Measurements from ENCODE around the gene SLC19A2. TPM values are rescaled to one million over a fixed set of nuclear protein-coding genes. Genes with fewer than 3 reads are reported as not detected.

The SLC19A2 gene
- total RNA-seq, 2 experiments from 2014 or later: 8.6 to 9.4 TPM

DNA sequence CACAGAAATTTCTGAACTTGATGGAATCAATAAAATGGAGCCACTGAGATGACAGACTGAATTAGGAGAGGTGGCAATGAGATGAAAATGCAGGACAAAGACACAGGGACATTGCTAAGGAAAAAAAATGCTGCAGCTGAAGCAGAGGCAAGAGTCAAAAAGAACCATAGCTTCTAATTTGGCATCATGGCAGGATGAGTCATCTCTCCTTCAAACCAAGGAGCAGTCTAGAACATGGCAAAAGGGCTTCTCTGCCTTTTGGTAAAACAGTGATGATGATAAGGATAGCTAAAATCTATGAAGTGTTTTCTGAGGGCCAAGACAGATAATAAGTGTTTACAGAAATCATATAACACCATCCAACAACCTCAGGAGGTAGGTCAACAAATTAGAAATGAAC lies 16.8 kb downstream of the SLC19A2 start:
- Mint-ChIP-seq H3K4me1 (ENCODE audit: low read depth) (peaks cover 5% of the 10 kb centered on the region), H3K4me3 (no peak overlapping the region), H3K27me3 (no peaks in the 10 kb centered on the region), H3K27ac (no peak overlapping the region), H3K36me3 (no peaks in the 10 kb centered on the region), H3K9me3 (no peaks in the 10 kb centered on the region)
- intact Hi-C loops (cut with micrococcal nuclease): no loop called here
- CTCF ChIA-PET: interaction anchor here (1.3 kb wide), 1 partner anchor 77 kb away, joined by 5 read pairs; no protein-coding TSS in a partner anchor
- POLR2A ChIA-PET: no interaction called here
- no peak for DNase-seq

DNA sequence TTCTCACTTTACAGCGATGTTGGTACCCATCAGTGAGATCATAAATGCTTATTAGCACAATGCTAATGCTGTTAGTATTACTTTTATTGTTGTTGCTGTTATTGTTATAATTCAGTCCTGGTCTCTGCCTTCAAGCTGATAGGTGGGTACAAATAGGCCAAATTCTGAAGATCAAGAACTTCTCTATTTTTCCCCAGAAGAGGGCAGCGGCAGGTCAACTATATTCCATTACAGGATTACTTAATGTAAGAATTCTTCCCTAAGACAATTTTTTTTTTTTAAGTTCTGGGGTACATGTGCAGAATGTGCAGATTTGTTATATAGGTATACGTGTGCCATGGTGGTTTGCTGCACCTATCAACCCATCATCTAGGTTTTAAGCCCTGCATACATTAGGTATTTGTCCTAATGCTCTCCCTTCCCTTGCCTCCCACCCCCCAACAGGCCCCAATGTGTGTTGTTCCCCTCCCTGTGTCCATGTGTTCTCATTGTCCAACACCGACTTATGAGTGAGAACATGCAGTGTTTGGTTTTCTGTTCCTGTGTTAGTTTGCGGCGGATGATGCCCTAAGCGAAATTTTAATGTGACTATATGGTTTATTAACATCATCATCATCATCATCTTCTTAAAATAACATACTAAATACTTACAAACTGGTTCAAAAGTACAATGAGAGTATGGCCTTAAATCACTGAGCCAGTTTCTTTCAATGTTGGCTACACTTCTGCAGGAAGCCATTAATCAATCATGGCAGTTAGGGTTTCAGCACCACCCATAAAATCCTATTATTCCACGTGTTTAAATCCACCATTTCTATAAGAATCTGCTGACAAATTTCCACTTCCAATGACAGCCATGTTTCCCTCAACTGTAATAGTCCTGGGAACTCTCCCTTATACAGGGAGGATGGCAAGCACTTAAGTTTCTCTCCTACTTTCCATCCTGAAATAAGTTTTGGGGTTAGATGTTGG lies 19.2 kb downstream of the SLC19A2 start:
- H3K4me3 Mint-ChIP-seq: no peak overlapping the region
- intact Hi-C loops (cut with micrococcal nuclease): loop anchor here (1.0 kb wide), 1 partner anchor 80 kb away; no protein-coding TSS in a partner anchor
- DNase-seq: no peak
- POLR2A ChIA-PET: no interaction called here
- CTCF ChIA-PET: interaction anchor here (0.6 to 3.7 kb wide), 9 partner anchors 17 to 1901 kb away, joined by 3 to 16 read pairs (median 4); no protein-coding TSS in a partner anchor
- no peaks in the 10 kb centered on the region for H3K36me3 Mint-ChIP-seq
- H3K4me1 Mint-ChIP-seq (ENCODE audit: low read depth): peaks cover 2% of the 10 kb centered on the region
- no peaks in the 10 kb centered on the region for H3K9me3 Mint-ChIP-seq
- H3K27me3 Mint-ChIP-seq: no peaks in the 10 kb centered on the region
- H3K27ac Mint-ChIP-seq: no peak overlapping the region

DNA sequence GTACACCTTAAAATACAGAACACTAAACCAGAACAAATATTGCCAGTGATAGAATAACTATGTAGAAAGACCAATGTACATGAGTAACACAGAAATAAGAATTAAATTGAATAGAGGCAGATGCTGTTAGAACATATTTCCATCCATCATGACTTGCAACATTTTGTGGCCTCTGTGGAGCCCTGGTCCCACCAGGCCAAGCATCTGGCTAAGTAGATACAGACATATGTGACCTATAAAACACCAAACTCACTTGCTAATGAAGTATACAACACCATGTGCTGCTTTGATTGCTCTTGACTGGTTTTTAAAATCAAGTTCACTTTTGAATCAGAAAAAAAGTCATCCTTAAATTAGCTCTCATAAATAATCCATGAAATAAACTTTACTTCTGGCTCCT lies 20.5 kb downstream of the SLC19A2 start:
- DNase-seq: no peak
- H3K27me3 Mint-ChIP-seq: peaks cover 10% of the 10 kb centered on the region
- CTCF ChIA-PET: interaction anchor here (0.7 to 3.7 kb wide), 4 partner anchors 18 to 354 kb away, joined by 3 to 16 read pairs (median 4); partner anchors contain the start of gene BLZF1

DNA sequence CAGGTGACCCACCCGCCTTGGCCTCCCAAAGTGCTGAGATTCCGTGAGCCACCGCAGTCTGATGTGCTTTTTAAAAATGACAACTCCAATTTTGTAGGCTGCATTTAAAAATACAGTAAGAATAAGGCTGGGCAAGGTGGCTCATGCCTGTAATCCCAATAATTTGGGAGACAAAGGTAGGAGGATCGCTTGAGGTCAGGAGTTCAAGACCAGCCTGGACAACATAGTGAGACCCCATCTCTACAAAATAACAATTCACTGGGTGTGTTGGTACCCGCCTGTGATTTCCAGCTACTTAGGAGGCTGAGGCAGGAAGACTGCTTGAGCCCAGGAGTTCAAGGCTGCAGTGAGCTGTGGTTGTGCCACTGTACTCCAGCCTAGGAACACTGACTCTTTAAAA lies 23.4 kb downstream of the SLC19A2 start:
- ChIA-PET CTCF (no interaction called here), POLR2A (no interaction called here)
- H3K9me3 Mint-ChIP-seq: peaks cover 2% of the 10 kb centered on the region
- H3K27me3 Mint-ChIP-seq: peaks cover 13% of the 10 kb centered on the region
- no peak for DNase-seq
- H3K36me3 Mint-ChIP-seq: no peaks in the 10 kb centered on the region
- H3K4me1 Mint-ChIP-seq (ENCODE audit: low read depth): peaks cover 14% of the 10 kb centered on the region
- H3K27ac Mint-ChIP-seq: no peak overlapping the region
- H3K4me3 Mint-ChIP-seq: no peak overlapping the region
- intact Hi-C loops (cut with micrococcal nuclease): loop anchor here (5.0 kb wide), 1 partner anchor 95 kb away; the partner anchor contains the start of genes BLZF1 and NME7

More for the DNA sequence above, 20.5 kb downstream of the SLC19A2 start:
- POLR2A ChIA-PET: no interaction called here
- no peaks in the 10 kb centered on the region for H3K36me3 Mint-ChIP-seq
- intact Hi-C loops (cut with micrococcal nuclease): no loop called here
- H3K9me3 Mint-ChIP-seq: no peaks in the 10 kb centered on the region
- H3K27ac Mint-ChIP-seq: no peak overlapping the region
- H3K4me3 Mint-ChIP-seq: no peak overlapping the region
- H3K4me1 Mint-ChIP-seq (ENCODE audit: low read depth): peaks cover 13% of the 10 kb centered on the region

GRCh38 chr1:169461390-169462000 lies 24.2 kb downstream of the SLC19A2 start:
- Mint-ChIP-seq H3K36me3 (peaks cover 6% of the 10 kb centered on the region), H3K27me3 (peaks cover 13% of the 10 kb centered on the region), H3K4me1 (ENCODE audit: low read depth) (peaks cover 14% of the 10 kb centered on the region), H3K9me3 (peaks cover 9% of the 10 kb centered on the region), H3K4me3 (no peak overlapping the region), H3K27ac (no peak overlapping the region)
- CTCF ChIA-PET: interaction anchor here (1.1 kb wide), 1 partner anchor 232 kb away, joined by 3 read pairs; no protein-coding TSS in a partner anchor
- intact Hi-C loops (cut with micrococcal nuclease): loop anchor here (1.0 to 5.0 kb wide), 3 partner anchors 30 to 94 kb away; partner anchors contain the start of genes BLZF1 and NME7
- no peak for DNase-seq
- POLR2A ChIA-PET: no interaction called here

GRCh38 chr1:169460191-169460833 lies 25.4 kb downstream of the SLC19A2 start:
- CTCF ChIA-PET: no interaction called here

DNA sequence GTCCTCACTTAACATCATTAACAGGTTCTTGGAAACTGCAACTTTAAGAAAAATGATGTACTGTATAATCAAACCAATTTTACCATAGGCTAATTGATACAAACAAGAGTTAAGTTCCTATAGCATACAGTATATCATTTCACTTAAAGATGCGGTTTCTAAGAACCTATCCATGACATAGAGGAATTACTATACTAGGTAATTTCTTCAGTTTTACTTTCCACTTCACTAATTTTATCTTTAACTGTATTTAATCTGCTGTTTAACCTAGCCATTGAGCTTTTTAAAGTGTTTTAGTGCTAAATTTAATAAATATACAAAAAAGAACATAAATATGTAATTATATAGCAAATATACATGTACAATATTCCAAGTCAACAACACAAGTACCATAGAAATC lies 28.3 kb downstream of the SLC19A2 start:
- no peak for DNase-seq
- H3K36me3 Mint-ChIP-seq: peaks cover 8% of the 10 kb centered on the region
- ChIA-PET POLR2A (no interaction called here), CTCF (no interaction called here)
- H3K9me3 Mint-ChIP-seq: peaks cover 9% of the 10 kb centered on the region
- intact Hi-C loops (cut with micrococcal nuclease): no loop called here
- H3K4me1 Mint-ChIP-seq (ENCODE audit: low read depth): peaks cover 18% of the 10 kb centered on the region
- peaks cover 23% of the 10 kb centered on the region for H3K27me3 Mint-ChIP-seq
- H3K27ac Mint-ChIP-seq: no peak overlapping the region
- no peak overlapping the region for H3K4me3 Mint-ChIP-seq

More at GRCh38 chr1:169460191-169460833, 25.4 kb downstream of the SLC19A2 start:
- peaks cover 16% of the 10 kb centered on the region for H3K27me3 Mint-ChIP-seq
- H3K4me3 Mint-ChIP-seq: peak overlapping the region; percentile 43
- H3K36me3 Mint-ChIP-seq: peaks cover 8% of the 10 kb centered on the region
- peaks cover 18% of the 10 kb centered on the region for H3K4me1 Mint-ChIP-seq (ENCODE audit: low read depth)
- DNase-seq: peak; percentile 43
- H3K9me3 Mint-ChIP-seq: peaks cover 9% of the 10 kb centered on the region
- no peak overlapping the region for H3K27ac Mint-ChIP-seq
- POLR2A ChIA-PET: no interaction called here
- intact Hi-C loops (cut with micrococcal nuclease): loop anchor here (5.0 kb wide), 1 partner anchor 93 kb away; the partner anchor contains the start of genes BLZF1 and NME7

DNA sequence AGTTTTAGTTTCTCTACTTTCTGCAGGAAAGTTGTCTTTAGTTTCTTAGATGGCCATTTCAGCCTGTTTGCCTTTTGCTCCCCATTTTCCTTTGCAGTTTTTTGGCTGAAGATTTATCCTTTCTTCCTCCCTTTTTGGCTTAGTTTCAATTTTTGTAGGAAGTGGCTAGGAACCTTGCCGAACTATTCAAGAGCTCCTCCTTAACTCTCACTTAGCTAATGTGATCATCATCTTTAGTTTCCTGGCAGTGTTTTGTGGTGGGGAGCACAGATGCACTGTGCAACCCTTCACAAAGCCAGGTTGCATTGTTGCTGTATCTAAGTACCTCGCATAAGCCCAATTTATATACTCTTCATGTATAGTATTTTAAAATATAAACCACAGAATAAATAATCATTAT lies 29.7 kb downstream of the SLC19A2 start:
- H3K36me3 Mint-ChIP-seq: peaks cover 8% of the 10 kb centered on the region
- H3K27ac Mint-ChIP-seq: no peak overlapping the region
- intact Hi-C loops (cut with micrococcal nuclease): no loop called here
- ChIA-PET CTCF (interaction anchor here (0.7 kb wide), 1 partner anchor 20 kb away, joined by 5 read pairs; no protein-coding TSS in a partner anchor), POLR2A (no interaction called here)
- no peak overlapping the region for H3K4me3 Mint-ChIP-seq
- no peak for DNase-seq
- H3K27me3 Mint-ChIP-seq: peaks cover 26% of the 10 kb centered on the region
- H3K9me3 Mint-ChIP-seq: peaks cover 9% of the 10 kb centered on the region
- H3K4me1 Mint-ChIP-seq (ENCODE audit: low read depth): peaks cover 13% of the 10 kb centered on the region

DNA sequence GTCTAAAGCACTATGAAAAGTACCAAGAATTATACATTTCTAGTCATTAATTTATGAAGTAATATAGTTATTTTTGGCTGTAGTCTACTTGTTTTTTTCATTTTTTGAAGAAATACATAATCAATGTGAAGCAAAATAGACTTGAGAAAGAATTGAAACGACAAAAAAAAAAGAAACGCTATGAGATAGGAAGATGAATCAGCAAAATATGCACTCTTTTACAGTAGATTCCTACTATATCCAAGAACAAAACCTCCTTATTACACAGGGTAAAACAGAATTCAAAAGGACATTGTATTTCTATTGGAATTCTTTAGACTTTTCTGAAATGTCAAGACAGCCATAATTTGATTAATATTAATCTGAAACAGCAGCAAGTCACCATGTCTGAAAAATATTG lies 32.8 kb downstream of the SLC19A2 start:
- Mint-ChIP-seq H3K27ac (no peak overlapping the region), H3K4me1 (ENCODE audit: low read depth) (peaks cover 3% of the 10 kb centered on the region), H3K9me3 (peaks cover 8% of the 10 kb centered on the region), H3K4me3 (no peak overlapping the region), H3K36me3 (peaks cover 8% of the 10 kb centered on the region), H3K27me3 (peaks cover 17% of the 10 kb centered on the region)
- no peak for DNase-seq
- ChIA-PET POLR2A (no interaction called here), CTCF (no interaction called here)
- intact Hi-C loops (cut with micrococcal nuclease): no loop called here

- H3K9me3 Mint-ChIP-seq: no peaks in the 10 kb centered on the region
- no peak overlapping the region for H3K4me3 Mint-ChIP-seq
- POLR2A ChIA-PET: no interaction called here
- peaks cover 3% of the 10 kb centered on the region for H3K4me1 Mint-ChIP-seq (ENCODE audit: low read depth)
- no peak for DNase-seq
- H3K27me3 Mint-ChIP-seq: peaks cover 17% of the 10 kb centered on the region
- intact Hi-C loops (cut with micrococcal nuclease): no loop called here
- H3K27ac Mint-ChIP-seq: no peak overlapping the region
- H3K36me3 Mint-ChIP-seq: peaks cover 2% of the 10 kb centered on the region
- CTCF ChIA-PET: no interaction called here
Measured at GRCh38 chr1:169451218-169451824, 34.4 kb downstream of the SLC19A2 start.

- CTCF ChIA-PET: no interaction called here
Measured at GRCh38 chr1:169443923-169444322, 41.8 kb downstream of the SLC19A2 start.

More at GRCh38 chr1:169443923-169444322, 41.8 kb downstream of the SLC19A2 start:
- intact Hi-C loops (cut with micrococcal nuclease): no loop called here
- DNase-seq: no peak
- POLR2A ChIA-PET: no interaction called here
- Mint-ChIP-seq H3K27ac (no peak overlapping the region), H3K9me3 (no peaks in the 10 kb centered on the region), H3K36me3 (no peaks in the 10 kb centered on the region), H3K27me3 (peaks cover 5% of the 10 kb centered on the region), H3K4me1 (ENCODE audit: low read depth) (no peaks in the 10 kb centered on the region), H3K4me3 (no peak overlapping the region)
